Measurements from ENCODE around the gene PCDHGA3.
"Not testable (repeated sequence)": the region's sequence is repeated elsewhere in the genome, so short reads cannot be mapped to it uniquely, and the experiment has no call there.

Gene PCDHGA3

GRCh38 chr5:141349917-141350619 is 6.4 kb downstream of the PCDHGA3 start, which contains the start of gene PCDHGB1:
Gene PCDHGB1 (plus strand): TSS chr5:141350099. CDS start chr5:141350261, 162 bp downstream.
- DNase-seq = peak; percentile 40

GRCh38 chr5:141351591-141351990 is 8.0 kb downstream of the PCDHGA3 start:
- DNase-seq = no peak

- DNase-seq = no peak
These were observed 11.4 kb downstream of the PCDHGA3 start, which contains the start of gene PCDHGA4 for GRCh38 chr5:141354900-141355469. Gene PCDHGA4 (plus strand): TSS chr5:141355021. CDS start chr5:141355108, 87 bp downstream.

- DNase-seq = no peak
These were observed 12.0 kb downstream of the PCDHGA3 start for GRCh38 chr5:141355641-141356040.

- DNase-seq = no peak
These were observed 12.5 kb downstream of the PCDHGA3 start for GRCh38 chr5:141356133-141356532.

GRCh38 chr5:141356950-141357349 is 13.3 kb downstream of the PCDHGA3 start:
- DNase-seq = no peak

- DNase-seq = peak; percentile 18
These were observed 16.3 kb downstream of the PCDHGA3 start, which contains the start of gene PCDHGB2 for GRCh38 chr5:141359790-141360426. Gene PCDHGB2 (plus strand): TSS chr5:141359994. CDS start chr5:141360136, 142 bp downstream.

- DNase-seq = no peak
These were observed 17.1 kb downstream of the PCDHGA3 start for GRCh38 chr5:141360685-141361084.

GRCh38 chr5:141362719-141363118 is 19.1 kb downstream of the PCDHGA3 start:
- DNase-seq = no peak

GRCh38 chr5:141363952-141364660 is 20.5 kb downstream of the PCDHGA3 start, which contains the start of gene PCDHGA5:
Gene PCDHGA5 (plus strand): TSS chr5:141364162. CDS start chr5:141364331, 169 bp downstream.
- no peak for DNase-seq

GRCh38 chr5:141366016-141366896 is 22.6 kb downstream of the PCDHGA3 start:
- no peak for DNase-seq

GRCh38 chr5:141369994-141370848 is 26.6 kb downstream of the PCDHGA3 start, which contains the start of gene PCDHGB3:
Gene PCDHGB3 (plus strand): TSS chr5:141370242. CDS start chr5:141370395, 153 bp downstream.
- DNase-seq = peak; percentile 7

- DNase-seq = no peak
These were observed 28.2 kb downstream of the PCDHGA3 start for GRCh38 chr5:141371572-141372475.

- peak; percentile 4 for DNase-seq
These were observed 30.2 kb downstream of the PCDHGA3 start, which contains the start of gene PCDHGA6 for GRCh38 chr5:141373673-141374317. Gene PCDHGA6 (plus strand): TSS chr5:141373891. CDS start chr5:141374084, 193 bp downstream.

- no peak for DNase-seq
These were observed 31.0 kb downstream of the PCDHGA3 start for GRCh38 chr5:141374627-141375026.

- DNase-seq = not testable (repeated sequence)
These were observed 32.0 kb downstream of the PCDHGA3 start for GRCh38 chr5:141375444-141376155.

- no peak for DNase-seq
These were observed 39.1 kb downstream of the PCDHGA3 start, which contains the start of gene PCDHGA7 for GRCh38 chr5:141382469-141383294. Gene PCDHGA7 (plus strand): TSS chr5:141382742. CDS start chr5:141382900, 158 bp downstream.

Measured in hematopoietic multipotent progenitor cell treated with erythropoietin and hydrocortisone succinate and interleukin-3 and kit ligand, for 8 days (in vitro differentiated cells).